Muscle of arm (tissue), 12 donors: Measurements from ENCODE around the gene PSTK. TPM values are rescaled to one million over a fixed set of nuclear protein-coding genes. Genes with fewer than 3 reads are reported as not detected.

Experiments
- DNase-seq: peaks from one replicate; pipeline ENCODE4 v3.0.0-alpha.2; 2013
- polyA plus RNA-seq, 12 donors: library from polyadenylated mRNA; unstranded; fragments of 120-200 nt; gene quantifications; one replicate each; pipeline ENCODE4 v1.2.1, GENCODE V29; 2013; ENCODE audit not compliant: insufficient read length in 12 of 12

The PSTK gene
- polyA plus RNA-seq, 12 donors: 3.3 to 10.4 (median 5.4) TPM; not detected in 1

- no peak for DNase-seq
Observed at GRCh38 chr10:122990278-122990677, 10.1 kb downstream of the PSTK start.

GRCh38 chr10:122992031-122992585 lies 11.9 kb downstream of the PSTK start:
- DNase-seq: no peak

GRCh38 chr10:122993797-122994336 lies 13.7 kb downstream of the PSTK start:
- no peak for DNase-seq

GRCh38 chr10:122995936-122996335 lies 15.7 kb downstream of the PSTK start:
- no peak for DNase-seq

- DNase-seq: no peak
Observed at GRCh38 chr10:122997864-122998263, 17.7 kb downstream of the PSTK start.

- DNase-seq: no peak
Observed at GRCh38 chr10:122998360-122998917, 18.2 kb downstream of the PSTK start.

- no peak for DNase-seq
Observed at GRCh38 chr10:122998934-122999333, 18.7 kb downstream of the PSTK start.

GRCh38 chr10:122999347-122999746 lies 19.1 kb downstream of the PSTK start:
- no peak for DNase-seq

GRCh38 chr10:123000155-123000554 lies 20.0 kb downstream of the PSTK start:
- no peak for DNase-seq

- no peak for DNase-seq
Observed at GRCh38 chr10:123001370-123001769, 21.2 kb downstream of the PSTK start.

GRCh38 chr10:123004298-123004697 lies 24.1 kb downstream of the PSTK start:
- DNase-seq: no peak

GRCh38 chr10:123007558-123008354 lies 27.6 kb downstream of the PSTK start:
- DNase-seq: peak; percentile 26

GRCh38 chr10:123008355-123009104 lies 28.3 kb downstream of the PSTK start, which contains the start of the genes ACADSB and IKZF5:
Gene ACADSB (plus strand): TSS chr10:123009006. CDS start chr10:123009030, 24 bp downstream.
Gene IKZF5 (minus strand): TSS chr10:123008795. CDS start chr10:122998625, 10,170 bp downstream.
- DNase-seq: peak; percentile 96

- DNase-seq: no peak
Observed at GRCh38 chr10:123009105-123009820, 29.1 kb downstream of the PSTK start.

GRCh38 chr10:123011987-123012386 lies 31.8 kb downstream of the PSTK start:
- no peak for DNase-seq

- DNase-seq: no peak
Observed at GRCh38 chr10:123013456-123014419, 33.5 kb downstream of the PSTK start.

- DNase-seq: no peak
Observed at GRCh38 chr10:123014772-123015171, 34.6 kb downstream of the PSTK start.

GRCh38 chr10:123016228-123016627 lies 36.0 kb downstream of the PSTK start:
- DNase-seq: no peak

GRCh38 chr10:123017421-123018165 lies 37.4 kb downstream of the PSTK start:
- DNase-seq: no peak
